SH-SY5Y (cell line): ENCODE results near the gene DDX51.

Experiments used
- GATA2 ChIP-seq: IDR thresholded peaks from 2 replicates; pipeline ENCODE4 v1.6.1; 2011; ENCODE audit warnings: mild to moderate bottlenecking, low read depth, low read length
- GATA3 ChIP-seq: IDR thresholded peaks from 2 replicates; pipeline ENCODE4 v1.6.1; 2011; ENCODE audit warnings: low read depth, mild to moderate bottlenecking, low read length, moderate library complexity

DNA sequence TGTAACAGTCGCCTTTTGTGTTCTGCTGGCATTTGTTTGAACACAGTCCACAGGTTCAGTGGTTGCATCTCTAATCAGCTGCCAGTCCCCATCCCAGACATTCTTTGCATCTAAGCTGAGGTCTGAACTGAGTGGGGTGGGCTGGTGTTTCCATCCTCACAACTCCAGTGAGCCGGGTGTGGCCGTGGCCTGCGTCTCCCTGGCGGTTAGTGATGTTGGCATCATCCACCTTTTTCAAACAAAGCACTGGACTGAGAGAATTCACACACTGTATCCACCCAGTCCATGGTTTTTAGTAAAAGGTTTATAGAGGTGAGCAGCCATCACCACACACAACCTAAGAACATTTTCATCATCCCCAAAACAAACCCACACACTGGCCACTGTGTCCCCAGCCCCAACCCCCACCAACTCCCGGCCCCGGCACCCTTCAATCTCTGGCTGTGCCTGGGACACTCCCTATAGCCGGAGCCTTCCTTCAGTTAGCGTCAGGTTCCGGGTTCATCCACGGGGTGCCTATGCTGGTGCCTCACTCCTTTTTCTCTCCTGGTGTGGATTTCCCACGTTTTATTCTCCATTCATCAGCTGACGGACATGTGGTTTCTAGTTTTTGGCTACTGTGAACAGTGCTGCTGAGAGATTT is 6.5 kb downstream of the DDX51 start:
- no peak for TF ChIP-seq GATA2
- no peak for TF ChIP-seq GATA3
